Liver (tissue), 9 donors: Measurements from ENCODE around the gene ARHGEF19. TPM values are rescaled to one million over a fixed set of nuclear protein-coding genes. Genes with fewer than 3 reads are reported as not detected.

Experiments used
- DNase-seq: peaks from one replicate; pipeline ENCODE4 v3.0.0-alpha.2; 2017; ENCODE audit warnings: low spot score
- H3K27ac ChIP-seq, 2 donors: one replicate each; pipeline ENCODE4 v1.7.0; 2013; ENCODE audit warnings: inconsistent platforms in 2 of 2, low read length in 2 of 2, control low read depth in 1 of 2, low read depth in 1 of 2, mild to moderate bottlenecking in 1 of 2
- H3K27me3 ChIP-seq, 4 donors: one replicate each; pipeline versions ENCODE4 v1.6.1 to v1.7.0; 2013; ENCODE audit warnings: low read length in 3 of 4, inconsistent platforms in 1 of 4, mild to moderate bottlenecking in 1 of 4, moderate library complexity in 1 of 4; ENCODE audit not compliant: control insufficient read depth in 4 of 4, insufficient read depth in 4 of 4
- H3K36me3 ChIP-seq, 4 donors: one replicate each; pipeline versions ENCODE4 v1.6.1 to v1.7.0; 2013; ENCODE audit warnings: low read length in 3 of 4, mild to moderate bottlenecking in 3 of 4, low read depth in 1 of 4, moderate library complexity in 1 of 4; ENCODE audit not compliant: control insufficient read depth in 4 of 4, insufficient read depth in 3 of 4
- H3K4me1 ChIP-seq, 4 donors: one replicate each; pipeline versions ENCODE4 v1.6.1 to v1.7.0; 2013; ENCODE audit warnings: low read length in 3 of 4, mild to moderate bottlenecking in 3 of 4, moderate library complexity in 1 of 4; ENCODE audit not compliant: control insufficient read depth in 4 of 4, insufficient read depth in 4 of 4
- H3K4me3 ChIP-seq, 3 donors: one replicate each; pipeline versions ENCODE4 v1.6.1 to v1.7.0; 2013; ENCODE audit warnings: low read length in 3 of 3, control low read depth in 1 of 3, low read depth in 1 of 3, mild to moderate bottlenecking in 1 of 3
- H3K9ac ChIP-seq, 2 donors: one replicate each; pipeline ENCODE4 v1.7.0; 2013; ENCODE audit warnings: low read length in 2 of 2, mild to moderate bottlenecking in 2 of 2, moderate library complexity in 2 of 2, control low read depth in 1 of 2, low read depth in 1 of 2
- H3K9me3 ChIP-seq, 4 donors: one replicate each; pipeline versions ENCODE4 v1.6.1 to v1.7.0; 2013; ENCODE audit warnings: low read length in 3 of 4; ENCODE audit not compliant: control insufficient read depth in 4 of 4
- ATF3 ChIP-seq: IDR thresholded peaks from 2 replicates; pipeline ENCODE4 v1.6.1; 2016; ENCODE audit warnings: antibody characterized with exemption
- CTCF ChIP-seq: fragments of 150-350 bp; IDR thresholded peaks from 2 replicates; pipeline ENCODE4 v1.5.1; 2017; ENCODE audit warnings: improper control_type of control experiment, low read depth, low read length; ENCODE audit not compliant: missing input control
- FOXA1 ChIP-seq: IDR thresholded peaks from 2 replicates; pipeline ENCODE4 v1.6.1; 2016; ENCODE audit warnings: antibody characterized with exemption
- FOXA2 ChIP-seq: IDR thresholded peaks from 2 replicates; pipeline ENCODE4 v1.6.1; 2016; ENCODE audit warnings: antibody characterized with exemption
- GABPA ChIP-seq, 2 donors: IDR thresholded peaks in 1 of 2; conservative IDR thresholded peaks in 1 of 2; 2 replicates each; pipeline ENCODE4 v1.6.1; 2016; ENCODE audit warnings: antibody characterized with exemption in 2 of 2, mild to moderate bottlenecking in 1 of 2, moderate library complexity in 1 of 2
- HNF4A ChIP-seq, 2 donors: conservative IDR thresholded peaks; 2 replicates each; pipeline ENCODE4 v1.6.1; 2016; ENCODE audit warnings: antibody characterized with exemption in 2 of 2, mild to moderate bottlenecking in 2 of 2
- HNF4G ChIP-seq: IDR thresholded peaks from 2 replicates; pipeline ENCODE4 v1.6.1; 2016; ENCODE audit warnings: antibody characterized with exemption
- JUND ChIP-seq, 2 donors: IDR thresholded peaks; 2 replicates each; pipeline ENCODE4 v1.6.1; 2016; ENCODE audit warnings: antibody characterized with exemption in 2 of 2
- NR2F2 ChIP-seq: IDR thresholded peaks from 2 replicates; pipeline ENCODE4 v1.6.1; 2016; ENCODE audit warnings: antibody characterized with exemption
- RAD21 ChIP-seq, 2 donors: IDR thresholded peaks; 2 replicates each; pipeline ENCODE4 v1.6.1; 2016; ENCODE audit warnings: antibody characterized with exemption in 2 of 2, mild to moderate bottlenecking in 2 of 2
- RXRA ChIP-seq, 2 donors: IDR thresholded peaks; 2 replicates each; pipeline ENCODE4 v1.6.1; 2017 to 2018; ENCODE audit warnings: antibody characterized with exemption in 2 of 2, mild to moderate bottlenecking in 1 of 2
- SP1 ChIP-seq: IDR thresholded peaks from 2 replicates; pipeline ENCODE4 v1.6.1; 2018; ENCODE audit warnings: antibody characterized with exemption, mild to moderate bottlenecking
- TAF1 ChIP-seq: conservative IDR thresholded peaks from 2 replicates; pipeline ENCODE4 v1.6.1; 2016; ENCODE audit warnings: antibody characterized with exemption, mild to moderate bottlenecking
- ZBTB33 ChIP-seq: IDR thresholded peaks from 2 replicates; pipeline ENCODE4 v1.6.1; 2016; ENCODE audit warnings: antibody characterized with exemption
- WGBS: extraction: QIAGEN DNeasy Blood & Tissue Kit; methylation state at CpG from one replicate; pipeline ENCODE4 v1.1.7; 2013; 5-methylcytosine and 5-hydroxymethylcytosine counted together
- polyA plus RNA-seq, 2 donors: library from polyadenylated mRNA; stranded (reverse) in 1 of 2; unstranded in 1 of 2; fragments of 200-250 nt in 1 of 2; fragments of >200 nt in 1 of 2; fragmentation: Nextera tagmentation in 1 of 2; extraction: Ambion mirVana in 1 of 2; gene quantifications; one replicate each; pipeline versions ENCODE4 v1.2.1 to v1.2.3, GENCODE V29; 2013 to 2015
- total RNA-seq, 2 donors: library from RNA; depleted of rRNA; stranded (reverse); fragments of >200 nt; gene quantifications; one replicate each; pipeline ENCODE4 v1.2.3, GENCODE V29; 2014
- TF ChIP-seq, protein P1 (sequence below): IDR thresholded peaks from 2 replicates; pipeline ENCODE4 v1.6.1; 2016; ENCODE audit warnings: antibody characterized with exemption
- TF ChIP-seq, protein P2 (sequence below): IDR thresholded peaks from 2 replicates; pipeline ENCODE4 v1.6.1; 2016; ENCODE audit warnings: antibody characterized with exemption, mild to moderate bottlenecking
- donor health status: healthy.
- donor health status: healthy.
- donor health status: healthy.
- donor health status: healthy.
- donor health status: healthy.

ARHGEF19 gene
- total and polyA plus RNA-seq, 4 donors, result 0.79 to 3.2 (median 2.5) TPM

GRCh38 chr1:16226490-16227179, 14.2 kb upstream of the ARHGEF19 start:
- Histone ChIP-seq H3K4me1 (peaks cover 1 to 12% (median 6%) of the 10 kb centered on the region in 4 donors), H3K9ac (no peak overlapping the region), H3K36me3 (no peaks in the 10 kb centered on the region), H3K27ac (no peak overlapping the region), H3K4me3 (peak overlapping the region; percentile 49 to 61 (median 50)), H3K9me3 (no peaks in the 10 kb centered on the region), H3K27me3 (no peaks in the 10 kb centered on the region)
- DNase-seq, result peak; percentile 87
- WGBS, result 10% methylated on average over 46 of the region's 46 CpGs
- TF ChIP-seq HNF4A (conservative IDR thresholded peaks at IDR 0.05) (peak; percentile 25 to 38), FOXA2 (no peak), HNF4G (no peak), RXRA (IDR thresholded peaks at IDR 0.05) (peak; percentile 57 to 70), ATF3 (no peak), FOXA1 (no peak), CTCF (no peak), GABPA (IDR thresholded peaks at IDR 0.05 in 1 of 2, conservative IDR thresholded peaks at IDR 0.05 in 1 of 2) (no peak), RAD21 (IDR thresholded peaks at IDR 0.05) (no peak), ZBTB33 (no peak), SP1 (peak; percentile 42), TAF1 (no peak), NR2F2 (peak; percentile 64), JUND (IDR thresholded peaks at IDR 0.05) (no peak)
- TF ChIP-seq, protein P1, sequence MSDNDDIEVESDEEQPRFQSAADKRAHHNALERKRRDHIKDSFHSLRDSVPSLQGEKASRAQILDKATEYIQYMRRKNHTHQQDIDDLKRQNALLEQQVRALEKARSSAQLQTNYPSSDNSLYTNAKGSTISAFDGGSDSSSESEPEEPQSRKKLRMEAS, result no peak
- TF ChIP-seq, protein P2, sequence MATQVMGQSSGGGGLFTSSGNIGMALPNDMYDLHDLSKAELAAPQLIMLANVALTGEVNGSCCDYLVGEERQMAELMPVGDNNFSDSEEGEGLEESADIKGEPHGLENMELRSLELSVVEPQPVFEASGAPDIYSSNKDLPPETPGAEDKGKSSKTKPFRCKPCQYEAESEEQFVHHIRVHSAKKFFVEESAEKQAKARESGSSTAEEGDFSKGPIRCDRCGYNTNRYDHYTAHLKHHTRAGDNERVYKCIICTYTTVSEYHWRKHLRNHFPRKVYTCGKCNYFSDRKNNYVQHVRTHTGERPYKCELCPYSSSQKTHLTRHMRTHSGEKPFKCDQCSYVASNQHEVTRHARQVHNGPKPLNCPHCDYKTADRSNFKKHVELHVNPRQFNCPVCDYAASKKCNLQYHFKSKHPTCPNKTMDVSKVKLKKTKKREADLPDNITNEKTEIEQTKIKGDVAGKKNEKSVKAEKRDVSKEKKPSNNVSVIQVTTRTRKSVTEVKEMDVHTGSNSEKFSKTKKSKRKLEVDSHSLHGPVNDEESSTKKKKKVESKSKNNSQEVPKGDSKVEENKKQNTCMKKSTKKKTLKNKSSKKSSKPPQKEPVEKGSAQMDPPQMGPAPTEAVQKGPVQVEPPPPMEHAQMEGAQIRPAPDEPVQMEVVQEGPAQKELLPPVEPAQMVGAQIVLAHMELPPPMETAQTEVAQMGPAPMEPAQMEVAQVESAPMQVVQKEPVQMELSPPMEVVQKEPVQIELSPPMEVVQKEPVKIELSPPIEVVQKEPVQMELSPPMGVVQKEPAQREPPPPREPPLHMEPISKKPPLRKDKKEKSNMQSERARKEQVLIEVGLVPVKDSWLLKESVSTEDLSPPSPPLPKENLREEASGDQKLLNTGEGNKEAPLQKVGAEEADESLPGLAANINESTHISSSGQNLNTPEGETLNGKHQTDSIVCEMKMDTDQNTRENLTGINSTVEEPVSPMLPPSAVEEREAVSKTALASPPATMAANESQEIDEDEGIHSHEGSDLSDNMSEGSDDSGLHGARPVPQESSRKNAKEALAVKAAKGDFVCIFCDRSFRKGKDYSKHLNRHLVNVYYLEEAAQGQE, result no peak
